ENCODE data around the gene ZNF483. TPM values are rescaled to one million over a fixed set of nuclear protein-coding genes. Genes with fewer than 3 reads are reported as not detected.

The ZNF483 gene
- total and polyA plus RNA-seq, 2 of the 4 experiments (the other 2 are of a cell fraction): 0.10 to 0.90 TPM

- H3K9ac ChIP-seq (ENCODE audit: low read depth, low read length): peak within 1 kb of the TSS; percentile 65
- H3K27me3 ChIP-seq (ENCODE audit: control insufficient read depth, insufficient read depth, low read length): no peaks in the 10 kb centered on the region; the same call in 1 of the 2 replicates
- H3K4me2 ChIP-seq (ENCODE audit: low read depth, low read length): peak within 1 kb of the TSS; percentile 81
- H4K91ac ChIP-seq (ENCODE audit: insufficient read depth, low read depth, low read length): no peak within 1 kb of the TSS
- no peak within 1 kb of the TSS for H2BK20ac ChIP-seq (ENCODE audit: low read depth, low read length)
- WGBS, 2 experiments (ENCODE audit: extremely low coverage in 2 of 2, insufficient read length in 1 of 2): 1% methylated on average over 32 of the region's 101 CpGs; no CpG with 5 or more reads in 1 of the 2 experiments
- TF ChIP-seq USF2 (IDR thresholded peaks at IDR 0.05; ENCODE audit: low read depth, low read length) (no peak), POLR2A (IDR thresholded peaks at IDR 0.05; ENCODE audit: low read depth, low read length) (peak; percentile 52), RAD21 (IDR thresholded peaks at IDR 0.05; ENCODE audit: low read length) (0 out of 2 replicates have a peak, but pooled peaks have one; percentile 6), BHLHE40 (IDR thresholded peaks at IDR 0.05; ENCODE audit: low read depth, low read length) (no peak), MAZ (IDR thresholded peaks at IDR 0.05; ENCODE audit: borderline replicate concordance, low read depth, low read length) (peak; percentile 57), RCOR1 (IDR thresholded peaks at IDR 0.05; ENCODE audit: insufficient replicate concordance, low read length) (peak; percentile 62), MXI1 (IDR thresholded peaks at IDR 0.05; ENCODE audit: borderline replicate concordance, low read depth, low read length) (peak; percentile 51; the same call in 1 of the 2 replicates), FOS (IDR thresholded peaks at IDR 0.05; ENCODE audit: low read depth, low read length) (no peak), CEBPB (IDR thresholded peaks at IDR 0.05; ENCODE audit: low read depth, low read length) (no peak), CHD1 (IDR thresholded peaks at IDR 0.05; ENCODE audit: low read depth, low read length) (0 out of 2 replicates have a peak, but pooled peaks have one; percentile 32)
- TF ChIP-seq, protein P1, sequence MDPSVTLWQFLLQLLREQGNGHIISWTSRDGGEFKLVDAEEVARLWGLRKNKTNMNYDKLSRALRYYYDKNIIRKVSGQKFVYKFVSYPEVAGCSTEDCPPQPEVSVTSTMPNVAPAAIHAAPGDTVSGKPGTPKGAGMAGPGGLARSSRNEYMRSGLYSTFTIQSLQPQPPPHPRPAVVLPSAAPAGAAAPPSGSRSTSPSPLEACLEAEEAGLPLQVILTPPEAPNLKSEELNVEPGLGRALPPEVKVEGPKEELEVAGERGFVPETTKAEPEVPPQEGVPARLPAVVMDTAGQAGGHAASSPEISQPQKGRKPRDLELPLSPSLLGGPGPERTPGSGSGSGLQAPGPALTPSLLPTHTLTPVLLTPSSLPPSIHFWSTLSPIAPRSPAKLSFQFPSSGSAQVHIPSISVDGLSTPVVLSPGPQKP (IDR thresholded peaks at IDR 0.05; ENCODE audit: borderline replicate concordance, low read depth, low read length): no peak
- TF ChIP-seq, protein P2, sequence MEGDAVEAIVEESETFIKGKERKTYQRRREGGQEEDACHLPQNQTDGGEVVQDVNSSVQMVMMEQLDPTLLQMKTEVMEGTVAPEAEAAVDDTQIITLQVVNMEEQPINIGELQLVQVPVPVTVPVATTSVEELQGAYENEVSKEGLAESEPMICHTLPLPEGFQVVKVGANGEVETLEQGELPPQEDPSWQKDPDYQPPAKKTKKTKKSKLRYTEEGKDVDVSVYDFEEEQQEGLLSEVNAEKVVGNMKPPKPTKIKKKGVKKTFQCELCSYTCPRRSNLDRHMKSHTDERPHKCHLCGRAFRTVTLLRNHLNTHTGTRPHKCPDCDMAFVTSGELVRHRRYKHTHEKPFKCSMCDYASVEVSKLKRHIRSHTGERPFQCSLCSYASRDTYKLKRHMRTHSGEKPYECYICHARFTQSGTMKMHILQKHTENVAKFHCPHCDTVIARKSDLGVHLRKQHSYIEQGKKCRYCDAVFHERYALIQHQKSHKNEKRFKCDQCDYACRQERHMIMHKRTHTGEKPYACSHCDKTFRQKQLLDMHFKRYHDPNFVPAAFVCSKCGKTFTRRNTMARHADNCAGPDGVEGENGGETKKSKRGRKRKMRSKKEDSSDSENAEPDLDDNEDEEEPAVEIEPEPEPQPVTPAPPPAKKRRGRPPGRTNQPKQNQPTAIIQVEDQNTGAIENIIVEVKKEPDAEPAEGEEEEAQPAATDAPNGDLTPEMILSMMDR (conservative IDR thresholded peaks at IDR 0.05; ENCODE audit: low read depth, low read length): peak; percentile 13; the same call in 1 of the 2 replicates
- H3K9me3 ChIP-seq (ENCODE audit: control insufficient read depth, insufficient read depth, low read length): no peaks in the 10 kb centered on the region
- peak within 1 kb of the TSS; percentile 72 for H3K23ac ChIP-seq (ENCODE audit: low read depth, low read length)
- H3K9me1 ChIP-seq (ENCODE audit: insufficient read depth, low read length): 0 out of 2 replicates have a peak, but pooled peaks cover 2% of the 10 kb centered on the region
- no peak within 1 kb of the TSS for H2BK15ac ChIP-seq (ENCODE audit: low read depth, low read length)
- H3K4ac ChIP-seq (ENCODE audit: low read depth, low read length): peak within 1 kb of the TSS; percentile 56; the same call in 1 of the 2 replicates
- intact Hi-C loops (cut with micrococcal nuclease) (loop anchor here (1.0 kb wide), 1 partner anchor 41 kb away; the partner anchor contains the start of gene ZNF483), dilution Hi-C loops (cut with HindIII; ENCODE audit: low sequenced_read_pairs, unreplicated experiment) (no loop called here), in situ Hi-C loops (cut with MboI; ENCODE audit: low sequenced_read_pairs) (no loop called here)
- ChIA-PET POLR2A (ENCODE audit: unreplicated experiment) (no interaction called here), CTCF (no interaction called here)
- ATAC-seq (ENCODE audit: low read depth) (peak; percentile 75), DNase-seq (peak; percentile 78)
- H3K36me3 ChIP-seq (ENCODE audit: control insufficient read depth, insufficient read depth, low read length): no peaks in the 10 kb centered on the region
- H2BK120ac ChIP-seq (ENCODE audit: low read depth, low read length): peak within 1 kb of the TSS; percentile 36
- peak within 1 kb of the TSS; percentile 99 for H2AK9ac ChIP-seq (replicated peaks; ENCODE audit: low read depth, low read length, poor library complexity)
- H3K4me1 ChIP-seq (ENCODE audit: control insufficient read depth, insufficient read depth, low read length): peaks cover 2% of the 10 kb centered on the region; the same call in 1 of the 2 replicates
- peak within 1 kb of the TSS; percentile 75 for H3K4me3 ChIP-seq (ENCODE audit: insufficient read depth, low read depth, low read length)
- BruUV-seq (replicated peaks): no TSS peak
- peaks cover 3 to 26% of the 10 kb centered on the region in 2 experiments; a peak in 3 of 4 replicates for H3K79me1 ChIP-seq (ENCODE audit: low read depth in 1 of 2, low read length in 2 of 2)
- H2AK5ac ChIP-seq (ENCODE audit: low read depth, low read length): no peak within 1 kb of the TSS
- H3K27ac ChIP-seq (ENCODE audit: insufficient read depth, low read length): peak within 1 kb of the TSS; percentile 76
- peak within 1 kb of the TSS; percentile 84 for H3K14ac ChIP-seq (replicated peaks; ENCODE audit: low read depth, low read length)
- peak within 1 kb of the TSS in 1 of 2 experiments; percentile 88; a peak in 2 of 4 replicates for H4K8ac ChIP-seq (ENCODE audit: low read depth in 2 of 2, low read length in 2 of 2)
- H4K5ac ChIP-seq (ENCODE audit: low read depth, low read length): peak within 1 kb of the TSS; percentile 27; the same call in 1 of the 2 replicates
- H3K18ac ChIP-seq (ENCODE audit: low read depth, low read length): peak within 1 kb of the TSS; percentile 18; the same call in 1 of the 2 replicates
- peak within 1 kb of the TSS; percentile 69; the same call in 1 of the 2 replicates for H3K56ac ChIP-seq (ENCODE audit: extremely low read depth, insufficient read depth, low read length)
- peak within 1 kb of the TSS; percentile 98 for H2AFZ ChIP-seq (replicated peaks; ENCODE audit: low read length, poor library complexity)
- peak within 1 kb of the TSS; percentile 68 for H2BK5ac ChIP-seq (ENCODE audit: low read depth, low read length, poor library complexity, severe bottlenecking)
- peaks cover 35% of the 10 kb centered on the region for H4K20me1 ChIP-seq (ENCODE audit: insufficient read depth, low read length)
These were observed 41.0 kb upstream of the ZNF483 start, which contains the start of gene ECPAS for GRCh38 chr9:111483858-111484571. TSS of gene ECPAS (minus strand) at chr9:111484383. CDS start at chr9:111472918, 11,465 bp downstream.

Data from IMR-90 (cell line).